OCI-LY3 (cell line): Measurements from ENCODE around the gene CYTH1.

ENCODE experiments used
- H2AFZ ChIP-seq: fragments of 200-600, 300-600 bp; shearing (Covaris generic); 2 replicates; pipeline ENCODE4 v1.6.0; 2014; ENCODE audit warnings: antibody characterized with exemption, low read depth, low read length
- H3K27ac ChIP-seq: fragments of 200-600, 300-600 bp; sonication (generic); 2 replicates; pipeline ENCODE4 v1.5.1; 2014; ENCODE audit warnings: mild to moderate bottlenecking, low read length, moderate library complexity, mixed read lengths
- H3K27me3 ChIP-seq: fragments of 200-600, 300-600 bp; sonication (generic); 2 replicates; pipeline ENCODE4 v1.6.1; 2014; ENCODE audit warnings: low read depth, low read length, mixed read lengths
- H3K36me3 ChIP-seq: fragments of 200-600, 300-600 bp; sonication (generic); replicated peaks from 2 replicates; pipeline ENCODE3; 2014; ENCODE audit warnings: low read depth, low read length, mixed read lengths
- H3K4me1 ChIP-seq: fragments of 300-600, 200-600 bp; sonication (generic); 2 replicates; pipeline ENCODE4 v1.6.1; 2014; ENCODE audit warnings: low read length, mixed read lengths
- H3K4me2 ChIP-seq: fragments of 200-600, 300-600 bp; sonication (generic); 2 replicates; pipeline ENCODE4 v1.6.1; 2014; ENCODE audit warnings: low read length, mixed read lengths
- H3K4me3 ChIP-seq: fragments of 300-600, 200-600 bp; sonication (generic); 2 replicates; pipeline ENCODE4 v1.5.1; 2014; ENCODE audit warnings: antibody characterized with exemption, mild to moderate bottlenecking, low read length, moderate library complexity
- H3K79me2 ChIP-seq: fragments of 300-600, 200-600 bp; shearing (Covaris generic); 2 replicates; pipeline ENCODE4 v1.6.1; 2014; ENCODE audit warnings: mild to moderate bottlenecking, low read length, mixed read lengths
- H3K9ac ChIP-seq: fragments of 300-600, 200-600 bp; shearing (Covaris generic); 2 replicates; pipeline ENCODE4 v1.6.0; 2014; ENCODE audit warnings: mild to moderate bottlenecking, low read length, moderate library complexity
- H3K9me3 ChIP-seq: fragments of 200-600, 300-600 bp; shearing (Covaris generic); 2 replicates; pipeline ENCODE4 v1.6.1; 2014; ENCODE audit warnings: low read length, mixed read lengths; ENCODE audit not compliant: insufficient read depth
- H4K20me1 ChIP-seq: fragments of 200-600, 300-600 bp; sonication (generic); 2 replicates; pipeline ENCODE4 v1.6.1; 2016; ENCODE audit warnings: low read length, mixed read lengths; ENCODE audit not compliant: insufficient read depth
- CTCF ChIP-seq: fragments of 200-600, 300-600 bp; sonication (generic); IDR thresholded peaks from 2 replicates; pipeline ENCODE4 v1.5.1; 2014; ENCODE audit warnings: antibody characterized with exemption, low read length, low read depth
- EZH2phosphoT487 ChIP-seq: fragments of 200-600 bp; shearing (Covaris generic); IDR thresholded peaks from 2 replicates; pipeline ENCODE4 v1.6.1; 2018; ENCODE audit warnings: antibody characterized with exemption, mixed run types, low read depth

The CYTH1 gene

GRCh38 chr17:78764871-78765270 lies 17.2 kb downstream of the CYTH1 start:
- no peak overlapping the region for H3K9ac ChIP-seq
- H2AFZ ChIP-seq, result no peak overlapping the region
- no peak overlapping the region for H3K27ac ChIP-seq
- no peak overlapping the region for H3K4me2 ChIP-seq
- no peaks in the 10 kb centered on the region for H3K9me3 ChIP-seq
- peaks cover 38% of the 10 kb centered on the region for H3K4me1 ChIP-seq
- H3K27me3 ChIP-seq, result no peaks in the 10 kb centered on the region
- peaks cover 3% of the 10 kb centered on the region for H3K36me3 ChIP-seq
- H3K79me2 ChIP-seq, result peaks cover 97% of the 10 kb centered on the region
- H4K20me1 ChIP-seq, result peaks cover 90% of the 10 kb centered on the region
- no peak for TF ChIP-seq EZH2phosphoT487
- no peak for TF ChIP-seq CTCF
- H3K4me3 ChIP-seq, result no peak overlapping the region

- H3K79me2 ChIP-seq, result peaks cover 97% of the 10 kb centered on the region
- H3K4me2 ChIP-seq, result no peak overlapping the region
- no peak overlapping the region for H3K9ac ChIP-seq
- H3K9me3 ChIP-seq, result no peaks in the 10 kb centered on the region
- H3K4me3 ChIP-seq, result no peak overlapping the region
- no peak overlapping the region for H3K27ac ChIP-seq
- peaks cover 35% of the 10 kb centered on the region for H3K4me1 ChIP-seq
- no peaks in the 10 kb centered on the region for H3K27me3 ChIP-seq
- H4K20me1 ChIP-seq, result peaks cover 90% of the 10 kb centered on the region
- peaks cover 3% of the 10 kb centered on the region for H3K36me3 ChIP-seq
- no peak overlapping the region for H2AFZ ChIP-seq
- TF ChIP-seq EZH2phosphoT487, result no peak
- TF ChIP-seq CTCF, result no peak
These were observed 18.5 kb downstream of the CYTH1 start for GRCh38 chr17:78763561-78763960.

- no peak overlapping the region for H3K9ac ChIP-seq
- peaks cover 90% of the 10 kb centered on the region for H4K20me1 ChIP-seq
- H3K4me1 ChIP-seq, result peaks cover 21% of the 10 kb centered on the region
These were observed 20.2 kb downstream of the CYTH1 start for GRCh38 chr17:78761789-78762406.

GRCh38 chr17:78759969-78760352 lies 22.1 kb downstream of the CYTH1 start:
- Histone ChIP-seq H3K27ac (no peak overlapping the region), H3K79me2 (peaks cover 96% of the 10 kb centered on the region), H3K36me3 (peaks cover 3% of the 10 kb centered on the region), H3K9ac (no peak overlapping the region), H3K4me2 (0 out of 2 replicates have a peak overlapping the region, but pooled peaks have one; percentile 5), H3K9me3 (no peaks in the 10 kb centered on the region), H3K4me1 (peaks cover 21% of the 10 kb centered on the region), H2AFZ (no peak overlapping the region), H4K20me1 (peaks cover 87% of the 10 kb centered on the region), H3K4me3 (no peak overlapping the region), H3K27me3 (no peaks in the 10 kb centered on the region)
- TF ChIP-seq EZH2phosphoT487, result no peak
- no peak for TF ChIP-seq CTCF

More at GRCh38 chr17:78761789-78762406, 20.2 kb downstream of the CYTH1 start:
- H3K79me2 ChIP-seq, result peaks cover 97% of the 10 kb centered on the region
- no peaks in the 10 kb centered on the region for H3K27me3 ChIP-seq
- no peak overlapping the region for H3K27ac ChIP-seq
- peaks cover 3% of the 10 kb centered on the region for H3K36me3 ChIP-seq
- H2AFZ ChIP-seq, result no peak overlapping the region
- peak overlapping the region; percentile 13; the same call in 1 of the 2 replicates for H3K4me2 ChIP-seq
- TF ChIP-seq EZH2phosphoT487 (no peak), CTCF (no peak)
- no peaks in the 10 kb centered on the region for H3K9me3 ChIP-seq
- H3K4me3 ChIP-seq, result no peak overlapping the region
